HG02840 (cell line): ENCODE data around the gene ADGRV1.

Source experiments
- ATAC-seq: cut with Tn5 transposase; IDR thresholded peaks from one replicate; pipeline ENCODE4 v1.9.1; 2021; ENCODE audit warnings: mild to moderate bottlenecking, moderate library complexity, moderate number of reproducible peaks; ENCODE audit not compliant: unreplicated experiment, low FRiP score

ADGRV1 gene

GRCh38 chr5:90558344-90559192 is at the start of gene ADGRV1:
Gene ADGRV1 (plus strand): TSS chr5:90558797. CDS start chr5:90558896, 99 bp downstream.
- ATAC-seq: no peak

GRCh38 chr5:90510438-90510837 is 48.2 kb upstream of the ADGRV1 start:
- ATAC-seq: no peak

- no peak for ATAC-seq
Measured at GRCh38 chr5:90514520-90514919, 44.1 kb upstream of the ADGRV1 start.

GRCh38 chr5:90518661-90519060 is 39.9 kb upstream of the ADGRV1 start:
- ATAC-seq: no peak

- ATAC-seq: no peak
Measured at GRCh38 chr5:90519081-90519480, 39.5 kb upstream of the ADGRV1 start.

GRCh38 chr5:90528601-90529193 is 29.9 kb upstream of the ADGRV1 start:
- ATAC-seq: peak; percentile 4

GRCh38 chr5:90529194-90529938 is 29.2 kb upstream of the ADGRV1 start, which contains the start of gene LYSMD3:
Gene LYSMD3 (minus strand): TSS chr5:90529584. CDS start chr5:90525289, 4,295 bp downstream.
- peak; percentile 93 for ATAC-seq

GRCh38 chr5:90529939-90530677 is 28.5 kb upstream of the ADGRV1 start:
- peak; percentile 41 for ATAC-seq

- no peak for ATAC-seq
Measured at GRCh38 chr5:90530736-90531487, 27.7 kb upstream of the ADGRV1 start.

GRCh38 chr5:90533794-90534193 is 24.8 kb upstream of the ADGRV1 start:
- ATAC-seq: no peak

GRCh38 chr5:90534922-90535321 is 23.7 kb upstream of the ADGRV1 start:
- no peak for ATAC-seq

GRCh38 chr5:90542827-90543519 is 15.6 kb upstream of the ADGRV1 start:
- ATAC-seq: no peak

- ATAC-seq: no peak
Measured at GRCh38 chr5:90545511-90545910, 13.1 kb upstream of the ADGRV1 start.

GRCh38 chr5:90546216-90546837 is 12.3 kb upstream of the ADGRV1 start:
- ATAC-seq: no peak

- ATAC-seq: no peak
Measured at GRCh38 chr5:90547072-90547536, 11.5 kb upstream of the ADGRV1 start.

GRCh38 chr5:90548069-90548593 is 10.5 kb upstream of the ADGRV1 start:
- no peak for ATAC-seq

GRCh38 chr5:90549223-90549622 is 9.4 kb upstream of the ADGRV1 start:
- no peak for ATAC-seq

- ATAC-seq: no peak
Measured at GRCh38 chr5:90549729-90550275, 8.8 kb upstream of the ADGRV1 start.
